ENCODE results near the gene GRM7. TPM values are rescaled to one million over a fixed set of nuclear protein-coding genes. Genes with fewer than 3 reads are reported as not detected.

GRM7 gene
- total and polyA plus RNA-seq, 5 experiments from 2014 or later, result not detected

GRCh38 chr3:7739754-7740153 lies 878.8 kb downstream of the GRM7 start:
- Mint-ChIP-seq H3K27ac (no peak overlapping the region), H3K4me3 (no peak overlapping the region), H3K9me3 (peaks cover 0 to 9% (median 0%) of the 10 kb centered on the region in 9 donors), H3K27me3 (peaks cover 0 to 3% (median 0%) of the 10 kb centered on the region in 5 donors), H3K36me3 (no peaks in the 10 kb centered on the region), H3K4me1 (no peaks in the 10 kb centered on the region)
- ATAC-seq (no peak), DNase-seq (no peak)
- POLR2A ChIA-PET, result no interaction called here

- no peak overlapping the region for H3K4me3 Mint-ChIP-seq
- POLR2A ChIA-PET, result no interaction called here
- no peak for ATAC-seq
Measured at GRCh38 chr3:7740458-7740857, 879.5 kb downstream of the GRM7 start.

GRCh38 chr3:7744850-7745249 lies 883.9 kb downstream of the GRM7 start:
- no peak overlapping the region for H3K4me3 Mint-ChIP-seq
- DNase-seq, result no peak
- no peak overlapping the region for H3K27ac Mint-ChIP-seq
- no peak for ATAC-seq
- no peaks in the 10 kb centered on the region for H3K4me1 Mint-ChIP-seq
- H3K36me3 Mint-ChIP-seq, result no peaks in the 10 kb centered on the region
- H3K27me3 Mint-ChIP-seq, result peaks cover 0 to 29% (median 5%) of the 10 kb centered on the region in 5 donors
- POLR2A ChIA-PET, result no interaction called here
- peaks cover 0 to 9% (median 0%) of the 10 kb centered on the region in 9 donors for H3K9me3 Mint-ChIP-seq

More at GRCh38 chr3:7740458-7740857, 879.5 kb downstream of the GRM7 start:
- no peak for DNase-seq
- peaks cover 0 to 9% (median 0%) of the 10 kb centered on the region in 9 donors for H3K9me3 Mint-ChIP-seq
- no peaks in the 10 kb centered on the region for H3K36me3 Mint-ChIP-seq
- H3K4me1 Mint-ChIP-seq, result no peaks in the 10 kb centered on the region
- no peak overlapping the region for H3K27ac Mint-ChIP-seq
- H3K27me3 Mint-ChIP-seq, result peaks cover 0 to 5% (median 0%) of the 10 kb centered on the region in 5 donors

- DNase-seq (no peak), ATAC-seq (no peak)
- H3K27ac Mint-ChIP-seq, result no peak overlapping the region
- H3K4me3 Mint-ChIP-seq, result no peak overlapping the region
- peaks cover 0 to 9% (median 0%) of the 10 kb centered on the region in 9 donors for H3K9me3 Mint-ChIP-seq
- no peaks in the 10 kb centered on the region for H3K36me3 Mint-ChIP-seq
- H3K4me1 Mint-ChIP-seq, result no peaks in the 10 kb centered on the region
- H3K27me3 Mint-ChIP-seq, result peaks cover 0 to 29% (median 5%) of the 10 kb centered on the region in 5 donors
- POLR2A ChIA-PET, result no interaction called here
Measured at GRCh38 chr3:7745711-7746110, 884.8 kb downstream of the GRM7 start.

- H3K4me3 Mint-ChIP-seq, result no peak overlapping the region
- no peak for ATAC-seq
- no peak overlapping the region for H3K27ac Mint-ChIP-seq
- H3K27me3 Mint-ChIP-seq, result peaks cover 0 to 27% (median 4%) of the 10 kb centered on the region in 5 donors
- DNase-seq, result no peak
- peaks cover 0 to 4% (median 0%) of the 10 kb centered on the region in 9 donors for H3K9me3 Mint-ChIP-seq
- H3K4me1 Mint-ChIP-seq, result no peaks in the 10 kb centered on the region
- no peaks in the 10 kb centered on the region for H3K36me3 Mint-ChIP-seq
- POLR2A ChIA-PET, result no interaction called here
Measured at GRCh38 chr3:7749931-7750695, 889.2 kb downstream of the GRM7 start.

- Mint-ChIP-seq H3K36me3 (no peaks in the 10 kb centered on the region), H3K27me3 (peaks cover 0 to 8% (median 2%) of the 10 kb centered on the region in 5 donors), H3K4me1 (no peaks in the 10 kb centered on the region), H3K4me3 (no peak overlapping the region), H3K27ac (no peak overlapping the region), H3K9me3 (peaks cover 0 to 5% (median 0%) of the 10 kb centered on the region in 9 donors)
- POLR2A ChIA-PET, result no interaction called here
- DNase-seq, result no peak
- ATAC-seq, result no peak
Measured at GRCh38 chr3:7752005-7752404, 891.1 kb downstream of the GRM7 start.

- POLR2A ChIA-PET, result no interaction called here
- Mint-ChIP-seq H3K4me1 (no peaks in the 10 kb centered on the region), H3K9me3 (peaks cover 0 to 13% (median 0%) of the 10 kb centered on the region in 9 donors), H3K27ac (no peak overlapping the region), H3K27me3 (no peaks in the 10 kb centered on the region), H3K36me3 (no peaks in the 10 kb centered on the region), H3K4me3 (no peak overlapping the region)
- ATAC-seq, result no peak
- DNase-seq, result no peak
Measured at GRCh38 chr3:7754653-7755441, 893.9 kb downstream of the GRM7 start.

GRCh38 chr3:7759630-7760029 lies 898.7 kb downstream of the GRM7 start:
- DNase-seq, result no peak
- H3K36me3 Mint-ChIP-seq, result no peaks in the 10 kb centered on the region
- peaks cover 0 to 9% (median 0%) of the 10 kb centered on the region in 5 donors for H3K27me3 Mint-ChIP-seq
- no peak for ATAC-seq
- POLR2A ChIA-PET, result no interaction called here
- H3K4me1 Mint-ChIP-seq, result no peaks in the 10 kb centered on the region
- H3K27ac Mint-ChIP-seq, result no peak overlapping the region
- H3K9me3 Mint-ChIP-seq, result peaks cover 0 to 27% (median 4%) of the 10 kb centered on the region in 9 donors
- no peak overlapping the region for H3K4me3 Mint-ChIP-seq

- peaks cover 0 to 27% (median 4%) of the 10 kb centered on the region in 9 donors for H3K9me3 Mint-ChIP-seq
Measured at GRCh38 chr3:7760718-7761117, 899.8 kb downstream of the GRM7 start.

GRCh38 chr3:7764115-7764514 lies 903.2 kb downstream of the GRM7 start:
- Mint-ChIP-seq H3K9me3 (peaks cover 0 to 20% (median 8%) of the 10 kb centered on the region in 9 donors), H3K36me3 (no peaks in the 10 kb centered on the region), H3K4me1 (no peaks in the 10 kb centered on the region), H3K27me3 (peaks cover 0 to 9% (median 2%) of the 10 kb centered on the region in 5 donors), H3K4me3 (no peak overlapping the region), H3K27ac (no peak overlapping the region)
- DNase-seq, result no peak
- no peak for ATAC-seq
- POLR2A ChIA-PET, result no interaction called here

More at GRCh38 chr3:7760718-7761117, 899.8 kb downstream of the GRM7 start:
- no peaks in the 10 kb centered on the region for H3K36me3 Mint-ChIP-seq
- DNase-seq (no peak), ATAC-seq (no peak)
- no peaks in the 10 kb centered on the region for H3K4me1 Mint-ChIP-seq
- H3K4me3 Mint-ChIP-seq, result no peak overlapping the region
- POLR2A ChIA-PET, result no interaction called here
- peaks cover 0 to 9% (median 2%) of the 10 kb centered on the region in 5 donors for H3K27me3 Mint-ChIP-seq
- no peak overlapping the region for H3K27ac Mint-ChIP-seq

GRCh38 chr3:7766530-7766929 lies 905.6 kb downstream of the GRM7 start:
- peaks cover 0 to 15% (median 8%) of the 10 kb centered on the region in 9 donors for H3K9me3 Mint-ChIP-seq
- no peak for DNase-seq
- H3K27me3 Mint-ChIP-seq, result peaks cover 0 to 11% (median 2%) of the 10 kb centered on the region in 5 donors
- no peak for ATAC-seq
- no peak overlapping the region for H3K27ac Mint-ChIP-seq
- POLR2A ChIA-PET, result no interaction called here
- H3K4me3 Mint-ChIP-seq, result no peak overlapping the region
- no peaks in the 10 kb centered on the region for H3K4me1 Mint-ChIP-seq
- H3K36me3 Mint-ChIP-seq, result no peaks in the 10 kb centered on the region

GRCh38 chr3:7779331-7779730 lies 918.4 kb downstream of the GRM7 start:
- POLR2A ChIA-PET, result no interaction called here
- Mint-ChIP-seq H3K4me3 (no peak overlapping the region), H3K4me1 (no peaks in the 10 kb centered on the region), H3K27me3 (peaks cover 0 to 3% (median 0%) of the 10 kb centered on the region in 5 donors), H3K9me3 (no peaks in the 10 kb centered on the region), H3K27ac (no peak overlapping the region), H3K36me3 (no peaks in the 10 kb centered on the region)
- no peak for DNase-seq
- ATAC-seq, result no peak

- H3K4me1 Mint-ChIP-seq, result no peaks in the 10 kb centered on the region
- H3K27me3 Mint-ChIP-seq, result peaks cover 0 to 3% (median 0%) of the 10 kb centered on the region in 5 donors
- H3K4me3 Mint-ChIP-seq, result no peak overlapping the region
- POLR2A ChIA-PET, result no interaction called here
- DNase-seq, result no peak
- ATAC-seq, result no peak
- peaks cover 0 to 2% (median 0%) of the 10 kb centered on the region in 9 donors for H3K9me3 Mint-ChIP-seq
- no peaks in the 10 kb centered on the region for H3K36me3 Mint-ChIP-seq
- no peak overlapping the region for H3K27ac Mint-ChIP-seq
Measured at GRCh38 chr3:7781395-7781794, 920.5 kb downstream of the GRM7 start.

Measured in naive thymus-derived CD8-positive, alpha-beta T cell (primary cell).